Measurements from ENCODE around the gene GLIPR2.
"Not testable (repeated sequence)": the region's sequence is repeated elsewhere in the genome, so short reads cannot be mapped to it uniquely, and the experiment has no call there.

GLIPR2 gene

GRCh38 chr9:36131666-36132065, 4.9 kb upstream of the GLIPR2 start:
- H2AK5ac ChIP-seq (ENCODE audit: low read length); H3K56ac ChIP-seq (ENCODE audit: low read length); H2BK120ac ChIP-seq (ENCODE audit: low read depth, low read length); H3K23ac ChIP-seq (ENCODE audit: low read length); H3K79me1 ChIP-seq (ENCODE audit: low read length); H2BK5ac ChIP-seq (ENCODE audit: low read length); H3K27ac ChIP-seq (ENCODE audit: low read depth, low read length); H3K4me2 ChIP-seq (ENCODE audit: low read length); H3K27me3 ChIP-seq (ENCODE audit: insufficient read depth, low read length, poor library complexity); H3K18ac ChIP-seq (ENCODE audit: low read length); H3K9ac ChIP-seq (ENCODE audit: low read length); H4K8ac ChIP-seq (ENCODE audit: low read depth, low read length); H4K5ac ChIP-seq (ENCODE audit: low read length); H3K4ac ChIP-seq (ENCODE audit: low read depth, low read length); H3K4me3 ChIP-seq (ENCODE audit: low read length); DNase-seq; H3K4me1 ChIP-seq (ENCODE audit: control insufficient read depth, low read depth, low read length); H3K79me2 ChIP-seq (ENCODE audit: control insufficient read depth, insufficient read depth, low read length); H2BK15ac ChIP-seq (replicated peaks; ENCODE audit: low read depth); H3K36me3 ChIP-seq (ENCODE audit: control insufficient read depth, insufficient read depth, low read length): not testable (repeated sequence)
- no CpG with 5 or more reads among the region's 7 CpGs for WGBS (ENCODE audit: extremely low coverage, insufficient coverage, low lambda C conversion rate)

- Histone ChIP-seq H2BK5ac (ENCODE audit: low read length) (no peak overlapping the region), H3K79me2 (ENCODE audit: control insufficient read depth, insufficient read depth, low read length) (no peaks in the 10 kb centered on the region), H3K18ac (ENCODE audit: low read length) (no peak overlapping the region), H3K4me3 (ENCODE audit: low read length) (no peak overlapping the region), H3K4me2 (ENCODE audit: low read length) (no peak overlapping the region), H2AK5ac (ENCODE audit: low read length) (no peak overlapping the region), H4K8ac (ENCODE audit: low read depth, low read length) (no peak overlapping the region), H3K4ac (ENCODE audit: low read depth, low read length) (no peak overlapping the region), H3K27me3 (ENCODE audit: insufficient read depth, low read length, poor library complexity) (no peaks in the 10 kb centered on the region), H3K4me1 (ENCODE audit: control insufficient read depth, low read depth, low read length) (peaks cover 6% of the 10 kb centered on the region), H3K9ac (ENCODE audit: low read length) (no peak overlapping the region), H4K5ac (ENCODE audit: low read length) (no peak overlapping the region), H2BK120ac (ENCODE audit: low read depth, low read length) (no peak overlapping the region), H3K27ac (ENCODE audit: low read depth, low read length) (no peak overlapping the region), H3K23ac (ENCODE audit: low read length) (no peak overlapping the region), H3K36me3 (ENCODE audit: control insufficient read depth, insufficient read depth, low read length) (no peaks in the 10 kb centered on the region), H3K56ac (ENCODE audit: low read length) (no peak overlapping the region), H2BK15ac (replicated peaks; ENCODE audit: low read depth) (no peak overlapping the region), H3K79me1 (ENCODE audit: low read length) (no peaks in the 10 kb centered on the region)
- no peak for DNase-seq
- no CpG with 5 or more reads among the region's 3 CpGs for WGBS (ENCODE audit: extremely low coverage, insufficient coverage, low lambda C conversion rate)
Observed at GRCh38 chr9:36132086-36132485, 4.4 kb upstream of the GLIPR2 start.

GRCh38 chr9:36134761-36135505, 1.6 kb upstream of the GLIPR2 start:
- H3K79me1 ChIP-seq (ENCODE audit: low read length) = peaks cover 5% of the 10 kb centered on the region
- H2BK120ac ChIP-seq (ENCODE audit: low read depth, low read length) = no peak overlapping the region

GRCh38 chr9:36135741-36136271, 727 bp upstream of the GLIPR2 start:
- Histone ChIP-seq H2BK120ac (ENCODE audit: low read depth, low read length) (no peak overlapping the region), H3K36me3 (ENCODE audit: control insufficient read depth, insufficient read depth, low read length) (no peaks in the 10 kb centered on the region), H3K4me2 (ENCODE audit: low read length) (peak overlapping the region; percentile 99), H3K79me2 (ENCODE audit: control insufficient read depth, insufficient read depth, low read length) (peaks cover 3% of the 10 kb centered on the region), H4K8ac (ENCODE audit: low read depth, low read length) (no peak overlapping the region), H3K18ac (ENCODE audit: low read length) (no peak overlapping the region), H2BK15ac (replicated peaks; ENCODE audit: low read depth) (no peak overlapping the region), H3K27me3 (ENCODE audit: insufficient read depth, low read length, poor library complexity) (peaks cover 3% of the 10 kb centered on the region), H2AK5ac (ENCODE audit: low read length) (no peak overlapping the region), H3K79me1 (ENCODE audit: low read length) (peaks cover 5% of the 10 kb centered on the region), H3K56ac (ENCODE audit: low read length) (peak overlapping the region; percentile 77), H4K5ac (ENCODE audit: low read length) (no peak overlapping the region), H3K4me3 (ENCODE audit: low read length) (peak overlapping the region; percentile 47), H3K4ac (ENCODE audit: low read depth, low read length) (no peak overlapping the region), H3K27ac (ENCODE audit: low read depth, low read length) (peak overlapping the region; percentile 29), H3K9ac (ENCODE audit: low read length) (peak overlapping the region; percentile 74), H3K23ac (ENCODE audit: low read length) (no peak overlapping the region), H3K4me1 (ENCODE audit: control insufficient read depth, low read depth, low read length) (peaks cover 10% of the 10 kb centered on the region), H2BK5ac (ENCODE audit: low read length) (peak overlapping the region; percentile 74)
- peak; percentile 69 for DNase-seq
- WGBS (ENCODE audit: extremely low coverage, insufficient coverage, low lambda C conversion rate) = no CpG with 5 or more reads among the region's 18 CpGs

More at GRCh38 chr9:36134761-36135505, 1.6 kb upstream of the GLIPR2 start:
- no peak overlapping the region for H3K18ac ChIP-seq (ENCODE audit: low read length)
- no peak overlapping the region for H2BK15ac ChIP-seq (replicated peaks; ENCODE audit: low read depth)
- H3K4me1 ChIP-seq (ENCODE audit: control insufficient read depth, low read depth, low read length) = peaks cover 10% of the 10 kb centered on the region
- peak; percentile 73 for DNase-seq
- no CpG with 5 or more reads among the region's 9 CpGs for WGBS (ENCODE audit: extremely low coverage, insufficient coverage, low lambda C conversion rate)
- no peak overlapping the region for H3K23ac ChIP-seq (ENCODE audit: low read length)
- H3K36me3 ChIP-seq (ENCODE audit: control insufficient read depth, insufficient read depth, low read length) = no peaks in the 10 kb centered on the region
- H4K5ac ChIP-seq (ENCODE audit: low read length) = no peak overlapping the region
- peaks cover 3% of the 10 kb centered on the region for H3K79me2 ChIP-seq (ENCODE audit: control insufficient read depth, insufficient read depth, low read length)
- H3K27ac ChIP-seq (ENCODE audit: low read depth, low read length) = peak overlapping the region; percentile 19
- no peak overlapping the region for H3K4ac ChIP-seq (ENCODE audit: low read depth, low read length)
- H3K9ac ChIP-seq (ENCODE audit: low read length) = no peak overlapping the region
- H3K27me3 ChIP-seq (ENCODE audit: insufficient read depth, low read length, poor library complexity) = peaks cover 3% of the 10 kb centered on the region
- no peak overlapping the region for H3K4me2 ChIP-seq (ENCODE audit: low read length)
- no peak overlapping the region for H2AK5ac ChIP-seq (ENCODE audit: low read length)
- no peak overlapping the region for H3K4me3 ChIP-seq (ENCODE audit: low read length)
- peak overlapping the region; percentile 0 for H3K56ac ChIP-seq (ENCODE audit: low read length)
- no peak overlapping the region for H4K8ac ChIP-seq (ENCODE audit: low read depth, low read length)
- H2BK5ac ChIP-seq (ENCODE audit: low read length) = no peak overlapping the region

- DNase-seq = peak; percentile 44
- peak overlapping the region; percentile 28 for H4K8ac ChIP-seq (ENCODE audit: low read depth, low read length)
- H3K27ac ChIP-seq (ENCODE audit: low read depth, low read length) = no peak overlapping the region
- peaks cover 10% of the 10 kb centered on the region for H3K4me1 ChIP-seq (ENCODE audit: control insufficient read depth, low read depth, low read length)
- H2BK5ac ChIP-seq (ENCODE audit: low read length) = no peak overlapping the region
- peak overlapping the region; percentile 2 for H3K4me2 ChIP-seq (ENCODE audit: low read length)
- H2BK15ac ChIP-seq (replicated peaks; ENCODE audit: low read depth) = no peak overlapping the region
- no peaks in the 10 kb centered on the region for H3K36me3 ChIP-seq (ENCODE audit: control insufficient read depth, insufficient read depth, low read length)
- peak overlapping the region; percentile 39 for H2BK120ac ChIP-seq (ENCODE audit: low read depth, low read length)
- H3K23ac ChIP-seq (ENCODE audit: low read length) = peak overlapping the region; percentile 74
- H3K79me1 ChIP-seq (ENCODE audit: low read length) = peaks cover 5% of the 10 kb centered on the region
- no peak overlapping the region for H4K5ac ChIP-seq (ENCODE audit: low read length)
- no CpG with 5 or more reads among the region's 40 CpGs for WGBS (ENCODE audit: extremely low coverage, insufficient coverage, low lambda C conversion rate)
- peak overlapping the region; percentile 0 for H3K4me3 ChIP-seq (ENCODE audit: low read length)
- H3K27me3 ChIP-seq (ENCODE audit: insufficient read depth, low read length, poor library complexity) = peaks cover 3% of the 10 kb centered on the region
- no peak overlapping the region for H2AK5ac ChIP-seq (ENCODE audit: low read length)
- H3K4ac ChIP-seq (ENCODE audit: low read depth, low read length) = peak overlapping the region; percentile 61
- H3K18ac ChIP-seq (ENCODE audit: low read length) = peak overlapping the region; percentile 75
- peaks cover 3% of the 10 kb centered on the region for H3K79me2 ChIP-seq (ENCODE audit: control insufficient read depth, insufficient read depth, low read length)
- H3K56ac ChIP-seq (ENCODE audit: low read length) = peak overlapping the region; percentile 82
- H3K9ac ChIP-seq (ENCODE audit: low read length) = peak overlapping the region; percentile 74
Observed at GRCh38 chr9:36136894-36137391, 410 bp downstream of the GLIPR2 start.

Measured in mesendoderm (in vitro differentiated cells).